ENCODE results near the gene ZNF747.
A peak's percentile ranks its signal among the peaks of the same experiment; 100 is the strongest.
"Not testable (repeated sequence)": the region's sequence is repeated elsewhere in the genome, so short reads cannot be mapped to it uniquely, and the experiment has no call there.

ZNF747 gene

GRCh38 chr16:30557957-30558788 lies 23.5 kb upstream of the ZNF747 start, which contains the start of gene ZNF764:
Gene ZNF764 (minus strand): TSS chr16:30558374. CDS start chr16:30558182, 192 bp downstream.
- peak; percentile 99 for DNase-seq (ENCODE audit: low spot score)

- no peak for DNase-seq (ENCODE audit: low spot score)
These were observed 23.0 kb upstream of the ZNF747 start for GRCh38 chr16:30557707-30557956.

- no peak for DNase-seq (ENCODE audit: low spot score)
These were observed 21.4 kb upstream of the ZNF747 start for GRCh38 chr16:30556125-30556473.

GRCh38 chr16:30555315-30556124 lies 20.9 kb upstream of the ZNF747 start:
- DNase-seq (ENCODE audit: low spot score), result no peak

- DNase-seq (ENCODE audit: low spot score), result no peak
These were observed 20.1 kb upstream of the ZNF747 start for GRCh38 chr16:30554557-30555314.

- DNase-seq (ENCODE audit: low spot score), result no peak
These were observed 18.8 kb upstream of the ZNF747 start for GRCh38 chr16:30553393-30553899.

- DNase-seq (ENCODE audit: low spot score), result no peak
These were observed 18.3 kb upstream of the ZNF747 start for GRCh38 chr16:30552956-30553355.

- no peak for DNase-seq (ENCODE audit: low spot score)
These were observed 17.1 kb upstream of the ZNF747 start for GRCh38 chr16:30551781-30552180.

GRCh38 chr16:30548416-30549253 lies 14.0 kb upstream of the ZNF747 start:
- no peak for DNase-seq (ENCODE audit: low spot score)

GRCh38 chr16:30546115-30546514 lies 11.5 kb upstream of the ZNF747 start:
- DNase-seq (ENCODE audit: low spot score), result no peak

- DNase-seq (ENCODE audit: low spot score), result no peak
These were observed 8.4 kb upstream of the ZNF747 start for GRCh38 chr16:30543067-30543466.

- no peak for DNase-seq (ENCODE audit: low spot score)
These were observed 7.1 kb upstream of the ZNF747 start for GRCh38 chr16:30541502-30542329.

- DNase-seq (ENCODE audit: low spot score), result not testable (repeated sequence)
These were observed 6.3 kb upstream of the ZNF747 start for GRCh38 chr16:30540916-30541464.

- not testable (repeated sequence) for DNase-seq (ENCODE audit: low spot score)
These were observed 5.4 kb upstream of the ZNF747 start for GRCh38 chr16:30539986-30540526.

GRCh38 chr16:30539000-30539964 lies 4.6 kb upstream of the ZNF747 start:
- no peak for DNase-seq (ENCODE audit: low spot score)

GRCh38 chr16:30536391-30537024 lies 1.9 kb upstream of the ZNF747 start:
- not testable (repeated sequence) for DNase-seq (ENCODE audit: low spot score)

GRCh38 chr16:30535777-30536190 lies 1.1 kb upstream of the ZNF747 start:
- DNase-seq (ENCODE audit: low spot score), result peak; percentile 76

GRCh38 chr16:30535106-30535776 lies 583 bp upstream of the ZNF747 start:
- DNase-seq (ENCODE audit: low spot score), result no peak
